Mesodermal cell (in vitro differentiated cells): ENCODE data around the gene COL27A1.

Source experiments
- H3K27ac ChIP-seq: 2 replicates; pipeline ENCODE4 v1.7.0; 2013; ENCODE audit warnings: mild to moderate bottlenecking, low read depth, low read length, moderate library complexity; ENCODE audit not compliant: severe bottlenecking
- H3K36me3 ChIP-seq: 2 replicates; pipeline ENCODE4 v1.7.1; 2013; ENCODE audit warnings: mild to moderate bottlenecking, low read length, moderate library complexity; ENCODE audit not compliant: control insufficient read depth, insufficient read depth
- H3K4me1 ChIP-seq: one replicate; pipeline ENCODE4 v1.7.1; 2013; ENCODE audit warnings: mild to moderate bottlenecking, low read length; ENCODE audit not compliant: insufficient read depth, control insufficient read depth, poor library complexity, severe bottlenecking
- H3K4me3 ChIP-seq: 2 replicates; pipeline ENCODE4 v1.7.0; 2013; ENCODE audit warnings: low read length, control low read depth, mild to moderate bottlenecking; ENCODE audit not compliant: insufficient read depth, poor library complexity, severe bottlenecking; ENCODE audit errors: extremely low read depth
- H3K9me3 ChIP-seq: 2 replicates; pipeline ENCODE4 v1.7.1; 2013; ENCODE audit warnings: mild to moderate bottlenecking, low read length, moderate library complexity; ENCODE audit not compliant: control insufficient read depth
- WGBS, 2 experiments: methylation state at CpG; one replicate each; pipeline ENCODE4 v1.1.5; 2013; ENCODE audit warnings: missing lambda C conversion rate in 2 of 2; ENCODE audit not compliant: insufficient coverage in 2 of 2; 5-methylcytosine and 5-hydroxymethylcytosine counted together

The COL27A1 gene

GRCh38 chr9:114170771-114171461 is 15.6 kb downstream of the COL27A1 start:
- 95 to 100% methylated on average over 3 to 9 of the region's 11 CpGs for WGBS, 2 experiments
- no peak overlapping the region for H3K4me3 ChIP-seq
- peaks cover 51% of the 10 kb centered on the region for H3K36me3 ChIP-seq
- H3K4me1 ChIP-seq, result peaks cover 61% of the 10 kb centered on the region
- H3K27ac ChIP-seq, result peak overlapping the region; percentile 41
- no peaks in the 10 kb centered on the region for H3K9me3 ChIP-seq

- H3K27ac ChIP-seq, result no peak overlapping the region
- no peaks in the 10 kb centered on the region for H3K9me3 ChIP-seq
- no peak overlapping the region for H3K4me3 ChIP-seq
- H3K4me1 ChIP-seq, result peaks cover 66% of the 10 kb centered on the region
- 97% methylated on average over 7 of the region's 7 CpGs for WGBS, 2 experiments
- peaks cover 52% of the 10 kb centered on the region for H3K36me3 ChIP-seq
Observed at GRCh38 chr9:114171500-114171899, 16.2 kb downstream of the COL27A1 start.

GRCh38 chr9:114172981-114173833 is 17.9 kb downstream of the COL27A1 start:
- H3K27ac ChIP-seq, result peak overlapping the region; percentile 45
- H3K4me3 ChIP-seq, result no peak overlapping the region
- WGBS, 2 experiments, result 89 to 92% methylated on average over 16 to 18 of the region's 20 CpGs
- no peaks in the 10 kb centered on the region for H3K9me3 ChIP-seq
- H3K36me3 ChIP-seq, result peaks cover 49% of the 10 kb centered on the region
- peaks cover 76% of the 10 kb centered on the region for H3K4me1 ChIP-seq

GRCh38 chr9:114174557-114174875 is 19.2 kb downstream of the COL27A1 start:
- Histone ChIP-seq H3K27ac (peak overlapping the region; percentile 94), H3K4me3 (no peak overlapping the region), H3K4me1 (peaks cover 86% of the 10 kb centered on the region), H3K9me3 (no peaks in the 10 kb centered on the region), H3K36me3 (peaks cover 50% of the 10 kb centered on the region)
- 67 to 75% methylated on average over 2 of the region's 3 CpGs for WGBS, 2 experiments

GRCh38 chr9:114174876-114175771 is 19.8 kb downstream of the COL27A1 start:
- Histone ChIP-seq H3K36me3 (peaks cover 48% of the 10 kb centered on the region), H3K27ac (peak overlapping the region; percentile 94), H3K9me3 (no peaks in the 10 kb centered on the region), H3K4me3 (no peak overlapping the region), H3K4me1 (peaks cover 80% of the 10 kb centered on the region)
- 77 to 81% methylated on average over 19 to 20 of the region's 26 CpGs for WGBS, 2 experiments

- peak overlapping the region; percentile 94 for H3K27ac ChIP-seq
- no peaks in the 10 kb centered on the region for H3K9me3 ChIP-seq
- H3K4me3 ChIP-seq, result no peak overlapping the region
- peaks cover 80% of the 10 kb centered on the region for H3K4me1 ChIP-seq
- WGBS, 2 experiments, result 76 to 85% methylated on average over 8 to 11 of the region's 11 CpGs
- H3K36me3 ChIP-seq, result peaks cover 42% of the 10 kb centered on the region
Observed at GRCh38 chr9:114176624-114177291, 21.4 kb downstream of the COL27A1 start.

- Histone ChIP-seq H3K4me3 (no peak overlapping the region), H3K4me1 (peaks cover 73% of the 10 kb centered on the region), H3K9me3 (no peaks in the 10 kb centered on the region), H3K36me3 (peaks cover 39% of the 10 kb centered on the region), H3K27ac (peak overlapping the region; percentile 94)
- WGBS, 2 experiments, result 61 to 74% methylated on average over 4 to 5 of the region's 6 CpGs
Observed at GRCh38 chr9:114177423-114178064, 22.2 kb downstream of the COL27A1 start.

GRCh38 chr9:114178076-114178475 is 22.7 kb downstream of the COL27A1 start:
- peak overlapping the region; percentile 94 for H3K27ac ChIP-seq
- 88 to 90% methylated on average over 6 to 8 of the region's 8 CpGs for WGBS, 2 experiments

GRCh38 chr9:114178756-114179450 is 23.6 kb downstream of the COL27A1 start:
- WGBS, 2 experiments, result 94 to 95% methylated on average over 9 to 10 of the region's 10 CpGs
- Histone ChIP-seq H3K9me3 (no peaks in the 10 kb centered on the region), H3K4me3 (no peak overlapping the region), H3K4me1 (peaks cover 66% of the 10 kb centered on the region), H3K27ac (no peak overlapping the region), H3K36me3 (peaks cover 48% of the 10 kb centered on the region)

More at GRCh38 chr9:114178076-114178475, 22.7 kb downstream of the COL27A1 start:
- Histone ChIP-seq H3K4me1 (peaks cover 68% of the 10 kb centered on the region), H3K9me3 (no peaks in the 10 kb centered on the region), H3K4me3 (no peak overlapping the region), H3K36me3 (peaks cover 41% of the 10 kb centered on the region)
